SK-N-MC (cell line): ENCODE results near the gene CST1.
"Not testable (repeated sequence)": the region's sequence is repeated elsewhere in the genome, so short reads cannot be mapped to it uniquely, and the experiment has no call there.

Experiments used
- DNase-seq: peaks from one replicate; pipeline ENCODE4 v3.0.0-alpha.2; 2011; ENCODE audit warnings: low read depth, low spot score
- H3K27ac ChIP-seq: fragments of 200-600 bp; sonication (generic); 2 replicates; pipeline ENCODE4 v1.5.1; 2016; ENCODE audit warnings: mixed run types
- H3K36me3 ChIP-seq: fragments of 200-600 bp; sonication (generic); 2 replicates; pipeline ENCODE4 v1.6.1; 2017; ENCODE audit warnings: antibody characterized with exemption, low read length, mixed read lengths; ENCODE audit not compliant: insufficient read depth
- H3K4me3 ChIP-seq: fragments of 200-600 bp; sonication (generic); 2 replicates; pipeline ENCODE4 v1.5.1; 2016
- H3K9ac ChIP-seq: fragments of 200-600 bp; sonication (generic); 2 replicates; pipeline ENCODE4 v1.8.0; 2017; ENCODE audit warnings: mixed run types, mixed read lengths; ENCODE audit not compliant: insufficient read length
- H3K9me3 ChIP-seq: fragments of 200-600 bp; sonication (generic); 2 replicates; pipeline ENCODE4 v1.6.1; 2017; ENCODE audit warnings: low read depth, mild to moderate bottlenecking, antibody characterized with exemption, low read length, moderate library complexity, mixed read lengths
- EZH2 ChIP-seq: fragments of 200-600 bp; sonication (generic); IDR thresholded peaks from one replicate; pipeline ENCODE4 v1.6.1; 2017; ENCODE audit warnings: antibody characterized with exemption
- FOXP2 ChIP-seq: optimal IDR thresholded peaks from 2 replicates; pipeline ENCODE3; 2011; ENCODE audit warnings: mild to moderate bottlenecking, moderate library complexity; ENCODE audit not compliant: insufficient read depth; ENCODE audit errors: extremely low read length, control extremely low read depth
- POLR2AphosphoS5 ChIP-seq: IDR thresholded peaks from 2 replicates; pipeline ENCODE4 v1.6.1; 2012; ENCODE audit warnings: mild to moderate bottlenecking, low read depth, low read length, borderline replicate concordance

CST1 gene

GRCh38 chr20:23776067-23776771 is 25.5 kb upstream of the CST1 start:
- no peak overlapping the region for H3K4me3 ChIP-seq
- H3K27ac ChIP-seq: no peak overlapping the region
- DNase-seq: no peak
- H3K36me3 ChIP-seq: no peaks in the 10 kb centered on the region
- no peak for TF ChIP-seq FOXP2
- H3K9ac ChIP-seq: no peak overlapping the region
- H3K9me3 ChIP-seq: no peaks in the 10 kb centered on the region

GRCh38 chr20:23774081-23774480 is 23.3 kb upstream of the CST1 start:
- DNase-seq: no peak
- TF ChIP-seq POLR2AphosphoS5: no peak
- no peak overlapping the region for H3K27ac ChIP-seq

GRCh38 chr20:23773579-23773978 is 22.8 kb upstream of the CST1 start:
- no peaks in the 10 kb centered on the region for H3K36me3 ChIP-seq
- H3K4me3 ChIP-seq: no peak overlapping the region
- H3K9me3 ChIP-seq: no peaks in the 10 kb centered on the region
- TF ChIP-seq POLR2AphosphoS5 (no peak), EZH2 (no peak), FOXP2 (no peak)
- H3K9ac ChIP-seq: no peak overlapping the region
- H3K27ac ChIP-seq: no peak overlapping the region
- DNase-seq: no peak

More at GRCh38 chr20:23774081-23774480, 23.3 kb upstream of the CST1 start:
- no peaks in the 10 kb centered on the region for H3K36me3 ChIP-seq
- H3K4me3 ChIP-seq: no peak overlapping the region
- H3K9me3 ChIP-seq: no peaks in the 10 kb centered on the region
- H3K9ac ChIP-seq: no peak overlapping the region

GRCh38 chr20:23773127-23773526 is 22.4 kb upstream of the CST1 start:
- no peak overlapping the region for H3K9ac ChIP-seq
- no peaks in the 10 kb centered on the region for H3K36me3 ChIP-seq
- no peaks in the 10 kb centered on the region for H3K9me3 ChIP-seq
- H3K27ac ChIP-seq: no peak overlapping the region
- no peak overlapping the region for H3K4me3 ChIP-seq
- TF ChIP-seq FOXP2: no peak
- no peak for DNase-seq

- Histone ChIP-seq H3K9ac (no peak overlapping the region), H3K4me3 (no peak overlapping the region), H3K27ac (no peak overlapping the region), H3K9me3 (no peaks in the 10 kb centered on the region), H3K36me3 (no peaks in the 10 kb centered on the region)
- no peak for DNase-seq
- TF ChIP-seq FOXP2 (no peak), EZH2 (no peak)
Observed at GRCh38 chr20:23772074-23772473, 21.3 kb upstream of the CST1 start.

GRCh38 chr20:23770384-23770783 is 19.6 kb upstream of the CST1 start:
- no peak for DNase-seq
- H3K27ac ChIP-seq: no peak overlapping the region
- H3K9ac ChIP-seq: no peak overlapping the region
- H3K4me3 ChIP-seq: no peak overlapping the region
- no peaks in the 10 kb centered on the region for H3K9me3 ChIP-seq
- H3K36me3 ChIP-seq: no peaks in the 10 kb centered on the region
- TF ChIP-seq EZH2: no peak
- TF ChIP-seq FOXP2: no peak
- no peak for TF ChIP-seq POLR2AphosphoS5

- not testable (repeated sequence) for H3K9me3 ChIP-seq, H3K27ac ChIP-seq, H3K36me3 ChIP-seq, H3K4me3 ChIP-seq, DNase-seq, H3K9ac ChIP-seq
Observed at GRCh38 chr20:23768520-23768919, 17.8 kb upstream of the CST1 start.

- no peak for TF ChIP-seq POLR2AphosphoS5
- TF ChIP-seq FOXP2: no peak
- Histone ChIP-seq H3K27ac (no peak overlapping the region), H3K4me3 (no peak overlapping the region), H3K9ac (no peak overlapping the region), H3K36me3 (no peaks in the 10 kb centered on the region), H3K9me3 (no peaks in the 10 kb centered on the region)
- no peak for DNase-seq
Observed at GRCh38 chr20:23766531-23766930, 15.8 kb upstream of the CST1 start.

- Histone ChIP-seq H3K9ac (no peak overlapping the region), H3K9me3 (no peaks in the 10 kb centered on the region), H3K4me3 (no peak overlapping the region), H3K36me3 (no peaks in the 10 kb centered on the region), H3K27ac (no peak overlapping the region)
- no peak for TF ChIP-seq POLR2AphosphoS5
- TF ChIP-seq EZH2: no peak
- TF ChIP-seq FOXP2: no peak
- DNase-seq: no peak
Observed at GRCh38 chr20:23765578-23765977, 14.8 kb upstream of the CST1 start.

GRCh38 chr20:23764630-23765029 is 13.9 kb upstream of the CST1 start:
- not testable (repeated sequence) for DNase-seq, H3K9me3 ChIP-seq, H3K4me3 ChIP-seq, H3K27ac ChIP-seq, H3K36me3 ChIP-seq, H3K9ac ChIP-seq
